ENCODE data around the gene PRR23E. TPM values are rescaled to one million over a fixed set of nuclear protein-coding genes. Genes with fewer than 3 reads are reported as not detected.
A peak's percentile ranks its signal among the peaks of the same experiment; 100 is the strongest.

Gene PRR23E
- not detected for total RNA-seq
- polyA plus RNA-seq: not detected

DNA sequence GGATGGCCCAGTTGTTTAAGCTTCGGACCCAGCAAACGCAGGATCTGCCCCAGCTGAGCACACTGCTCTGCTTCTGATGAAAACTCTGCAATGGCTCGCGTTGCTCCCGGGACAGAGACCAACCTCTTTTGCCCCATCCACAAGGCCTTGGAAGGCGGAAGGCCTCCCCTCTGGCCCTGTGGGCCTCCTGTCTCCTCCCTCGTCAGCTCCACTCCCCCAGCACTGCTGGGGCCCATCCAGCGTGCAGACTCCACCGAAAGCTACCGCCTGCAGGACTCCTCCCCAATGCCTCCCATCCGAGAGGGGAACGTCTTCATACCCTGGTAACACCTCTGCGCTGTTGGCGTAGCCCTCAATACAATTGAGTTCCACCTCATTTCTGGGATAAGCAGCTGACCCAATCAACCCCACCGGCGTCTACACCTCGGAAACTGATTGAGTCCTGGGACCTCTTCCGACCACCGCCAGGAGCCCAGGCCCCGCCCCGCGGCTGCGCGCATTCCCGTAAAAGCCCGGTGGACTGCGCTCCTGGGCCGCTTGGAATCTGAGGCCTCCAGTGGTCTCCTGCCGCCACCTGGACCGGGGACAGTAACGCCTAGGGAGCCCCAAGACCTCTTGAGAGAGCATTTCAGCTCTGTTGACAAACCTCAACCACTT, at the start of gene PRR23E:
PRR23E (plus strand) TSS at position 556 of the 657 bp plus-strand sequence. CDS start 3,555 bp downstream, outside the sequence.
- DNase-seq: peak; percentile 36

DNA sequence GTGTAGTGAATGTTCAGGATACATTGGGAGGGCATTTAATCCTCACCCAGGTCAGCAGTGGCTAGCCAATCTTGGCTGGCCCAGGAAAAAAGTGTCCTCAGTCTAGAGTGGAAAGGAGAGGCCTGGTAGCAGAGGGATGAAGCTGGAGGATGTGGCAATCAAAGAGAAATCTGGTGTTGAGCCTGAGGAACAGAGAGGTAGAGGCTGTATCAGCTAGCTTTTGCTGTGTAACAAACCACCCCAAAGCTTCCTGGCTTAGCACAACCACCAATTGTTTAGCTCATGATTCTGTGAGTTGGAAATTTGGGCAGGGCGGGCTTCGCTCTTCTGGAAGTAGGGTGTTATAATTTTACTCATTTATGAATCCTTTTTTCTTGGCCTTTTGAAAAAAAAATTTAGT, 49.8 kb upstream of the PRR23E start:
- H3K9me3 ChIP-seq: no peaks in the 10 kb centered on the region
- no peaks in the 10 kb centered on the region for H3K36me3 ChIP-seq
- TF ChIP-seq, protein P1, sequence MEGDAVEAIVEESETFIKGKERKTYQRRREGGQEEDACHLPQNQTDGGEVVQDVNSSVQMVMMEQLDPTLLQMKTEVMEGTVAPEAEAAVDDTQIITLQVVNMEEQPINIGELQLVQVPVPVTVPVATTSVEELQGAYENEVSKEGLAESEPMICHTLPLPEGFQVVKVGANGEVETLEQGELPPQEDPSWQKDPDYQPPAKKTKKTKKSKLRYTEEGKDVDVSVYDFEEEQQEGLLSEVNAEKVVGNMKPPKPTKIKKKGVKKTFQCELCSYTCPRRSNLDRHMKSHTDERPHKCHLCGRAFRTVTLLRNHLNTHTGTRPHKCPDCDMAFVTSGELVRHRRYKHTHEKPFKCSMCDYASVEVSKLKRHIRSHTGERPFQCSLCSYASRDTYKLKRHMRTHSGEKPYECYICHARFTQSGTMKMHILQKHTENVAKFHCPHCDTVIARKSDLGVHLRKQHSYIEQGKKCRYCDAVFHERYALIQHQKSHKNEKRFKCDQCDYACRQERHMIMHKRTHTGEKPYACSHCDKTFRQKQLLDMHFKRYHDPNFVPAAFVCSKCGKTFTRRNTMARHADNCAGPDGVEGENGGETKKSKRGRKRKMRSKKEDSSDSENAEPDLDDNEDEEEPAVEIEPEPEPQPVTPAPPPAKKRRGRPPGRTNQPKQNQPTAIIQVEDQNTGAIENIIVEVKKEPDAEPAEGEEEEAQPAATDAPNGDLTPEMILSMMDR (IDR thresholded peaks at IDR 0.05): no peak
- TF ChIP-seq EP300 (IDR thresholded peaks at IDR 0.05): no peak
- TF ChIP-seq POLR2AphosphoS5 (IDR thresholded peaks at IDR 0.05): no peak
- no peak for TF ChIP-seq POLR2A (IDR thresholded peaks at IDR 0.05)
- intact Hi-C loops (cut with DNase I): no loop called here
- no peak overlapping the region for H3K4me3 ChIP-seq
- no peaks in the 10 kb centered on the region for H3K27me3 ChIP-seq
- no peak for DNase-seq
- H3K27ac ChIP-seq: no peak overlapping the region
- WGBS, 2 donors: 96 to 98% methylated on average over 2 of the region's 2 CpGs
- no peaks in the 10 kb centered on the region for H3K4me1 ChIP-seq

More for the DNA sequence above, at the start of gene PRR23E:
- H3K9me3 ChIP-seq: peaks cover 0 to 6% (median 0%) of the 10 kb centered on the region in 4 donors
- intact Hi-C loops (cut with DNase I): no loop called here
- TF ChIP-seq, protein P1 (IDR thresholded peaks at IDR 0.05): no peak
- TF ChIP-seq POLR2AphosphoS5 (IDR thresholded peaks at IDR 0.05): no peak
- no peak for TF ChIP-seq EP300 (IDR thresholded peaks at IDR 0.05)
- TF ChIP-seq POLR2A (IDR thresholded peaks at IDR 0.05): no peak
- H3K27me3 ChIP-seq: peaks cover 0 to 5% (median 3%) of the 10 kb centered on the region in 3 donors
- H3K36me3 ChIP-seq: no peaks in the 10 kb centered on the region
- WGBS, 2 donors: 91 to 92% methylated on average over 31 of the region's 31 CpGs
- H3K27ac ChIP-seq: no peak within 1 kb of the TSS
- H3K4me3 ChIP-seq: no peak within 1 kb of the TSS
- no peaks in the 10 kb centered on the region for H3K4me1 ChIP-seq

DNA sequence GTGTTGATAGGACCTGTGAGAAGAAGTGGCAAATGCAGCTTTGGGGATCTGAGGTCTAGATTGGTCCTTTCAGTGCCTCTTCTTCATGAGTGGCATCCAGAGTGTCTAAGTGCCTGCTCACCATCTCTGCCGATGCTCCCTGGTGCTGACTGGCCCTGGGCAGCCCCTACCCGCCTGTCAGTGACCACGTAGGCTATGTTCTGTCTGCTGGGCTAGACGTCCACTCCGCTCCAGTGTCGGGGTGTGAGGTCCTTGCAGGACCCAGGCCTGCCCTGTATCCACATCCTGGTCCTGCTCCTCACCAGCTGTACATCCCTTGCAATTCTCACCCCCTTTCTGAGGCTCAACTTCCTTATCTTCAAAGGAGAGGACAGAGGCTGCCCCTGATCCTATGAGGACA, 48.3 kb upstream of the PRR23E start:
- Histone ChIP-seq H3K27ac (no peak overlapping the region), H3K4me3 (no peak overlapping the region), H3K36me3 (no peaks in the 10 kb centered on the region), H3K27me3 (no peaks in the 10 kb centered on the region), H3K9me3 (no peaks in the 10 kb centered on the region), H3K4me1 (no peaks in the 10 kb centered on the region)
- WGBS, 2 donors: 92 to 95% methylated on average over 6 of the region's 6 CpGs
- TF ChIP-seq, protein P1 (IDR thresholded peaks at IDR 0.05): no peak
- TF ChIP-seq EP300 (IDR thresholded peaks at IDR 0.05) (no peak), POLR2AphosphoS5 (IDR thresholded peaks at IDR 0.05) (no peak), POLR2A (IDR thresholded peaks at IDR 0.05) (no peak)
- peak; percentile 48 for DNase-seq
- intact Hi-C loops (cut with DNase I): no loop called here

DNA sequence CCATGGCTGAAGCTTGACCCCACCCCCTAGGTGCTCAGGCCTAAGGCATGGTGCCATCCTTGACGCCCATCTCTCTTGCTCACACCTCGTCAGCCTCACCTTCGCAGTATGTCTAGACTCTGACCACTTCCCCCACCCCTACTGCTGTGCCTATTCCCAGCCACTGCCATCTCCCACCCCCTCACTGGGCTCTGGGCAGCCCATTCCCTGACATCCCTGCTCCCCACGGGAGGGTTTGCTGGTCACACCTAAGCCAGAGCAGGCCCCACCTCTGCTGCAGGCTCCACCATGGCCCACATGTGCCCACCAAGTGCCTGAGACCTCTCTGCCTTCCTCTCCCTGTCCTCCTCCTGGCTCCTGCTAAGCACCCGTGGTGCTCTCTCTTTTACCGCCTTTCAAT, 47.7 kb upstream of the PRR23E start:
- intact Hi-C loops (cut with DNase I): no loop called here
- Histone ChIP-seq H3K4me3 (no peak overlapping the region), H3K9me3 (no peaks in the 10 kb centered on the region), H3K4me1 (no peaks in the 10 kb centered on the region), H3K27ac (no peak overlapping the region), H3K27me3 (no peaks in the 10 kb centered on the region), H3K36me3 (no peaks in the 10 kb centered on the region)
- 92 to 94% methylated on average over 6 of the region's 6 CpGs for WGBS, 2 donors
- DNase-seq: no peak
- TF ChIP-seq, protein P1 (IDR thresholded peaks at IDR 0.05): no peak
- TF ChIP-seq EP300 (IDR thresholded peaks at IDR 0.05) (no peak), POLR2AphosphoS5 (IDR thresholded peaks at IDR 0.05) (no peak), POLR2A (IDR thresholded peaks at IDR 0.05) (no peak)
